Subcutaneous abdominal adipose tissue (tissue), 5 donors: ENCODE results near the gene SLC4A5.

Experiments
- H3K27ac ChIP-seq: one replicate; pipeline ENCODE4 v1.7.0; 2013; ENCODE audit warnings: low read depth, mild to moderate bottlenecking, inconsistent platforms, low read length, moderate library complexity
- H3K27me3 ChIP-seq, 5 donors: one replicate each; pipeline ENCODE4 v1.7.0; 2013; ENCODE audit warnings: low read length in 5 of 5, inconsistent platforms in 1 of 5; ENCODE audit not compliant: control insufficient read depth in 5 of 5, insufficient read depth in 4 of 5
- H3K36me3 ChIP-seq, 5 donors: one replicate each; pipeline ENCODE4 v1.7.0; 2013; ENCODE audit warnings: low read length in 5 of 5; ENCODE audit not compliant: control insufficient read depth in 5 of 5, insufficient read depth in 5 of 5
- H3K4me1 ChIP-seq, 5 donors: one replicate each; pipeline ENCODE4 v1.7.0; 2013; ENCODE audit warnings: low read length in 5 of 5, mild to moderate bottlenecking in 3 of 5, moderate library complexity in 1 of 5; ENCODE audit not compliant: control insufficient read depth in 5 of 5, insufficient read depth in 5 of 5
- H3K4me3 ChIP-seq, 5 donors: one replicate each; pipeline ENCODE4 v1.7.0; 2013; ENCODE audit warnings: low read length in 5 of 5, low read depth in 1 of 5
- H3K9ac ChIP-seq, 5 donors: one replicate each; pipeline ENCODE4 v1.7.0; 2013; ENCODE audit warnings: low read length in 5 of 5, mild to moderate bottlenecking in 4 of 5, moderate library complexity in 3 of 5
- H3K9me3 ChIP-seq, 5 donors: one replicate each; pipeline ENCODE4 v1.7.0; 2013; ENCODE audit warnings: low read length in 5 of 5; ENCODE audit not compliant: control insufficient read depth in 5 of 5
- donor health status: healthy.
- donor health status: healthy.
- donor health status: healthy.
- donor health status: healthy.
- donor health status: healthy.

SLC4A5 gene

GRCh38 chr2:74325815-74326214 lies 17.4 kb downstream of the SLC4A5 start:
- Histone ChIP-seq H3K27ac (no peak overlapping the region), H3K9me3 (no peaks in the 10 kb centered on the region), H3K4me3 (no peak overlapping the region), H3K27me3 (no peaks in the 10 kb centered on the region), H3K36me3 (peaks cover 2 to 14% (median 6%) of the 10 kb centered on the region in 5 donors), H3K4me1 (no peaks in the 10 kb centered on the region), H3K9ac (no peak overlapping the region)

- Histone ChIP-seq H3K27me3 (no peaks in the 10 kb centered on the region), H3K4me1 (no peaks in the 10 kb centered on the region), H3K4me3 (no peak overlapping the region), H3K36me3 (peaks cover 0 to 4% (median 0%) of the 10 kb centered on the region in 5 donors), H3K27ac (no peak overlapping the region), H3K9me3 (no peaks in the 10 kb centered on the region), H3K9ac (no peak overlapping the region)
Observed at GRCh38 chr2:74321737-74322136, 21.5 kb downstream of the SLC4A5 start.

GRCh38 chr2:74317701-74318100 lies 25.5 kb downstream of the SLC4A5 start:
- Histone ChIP-seq H3K4me1 (no peaks in the 10 kb centered on the region), H3K9me3 (no peaks in the 10 kb centered on the region), H3K36me3 (peaks cover 0 to 10% (median 9%) of the 10 kb centered on the region in 5 donors), H3K27me3 (no peaks in the 10 kb centered on the region), H3K4me3 (no peak overlapping the region), H3K27ac (no peak overlapping the region), H3K9ac (no peak overlapping the region)

GRCh38 chr2:74316627-74317295 lies 26.5 kb downstream of the SLC4A5 start:
- H3K4me3 ChIP-seq = no peak overlapping the region
- H3K9ac ChIP-seq = no peak overlapping the region
- H3K9me3 ChIP-seq = no peaks in the 10 kb centered on the region
- H3K36me3 ChIP-seq = peaks cover 0 to 10% (median 9%) of the 10 kb centered on the region in 5 donors
- no peaks in the 10 kb centered on the region for H3K4me1 ChIP-seq
- H3K27me3 ChIP-seq = no peaks in the 10 kb centered on the region
- H3K27ac ChIP-seq = no peak overlapping the region

GRCh38 chr2:74314107-74314506 lies 29.1 kb downstream of the SLC4A5 start:
- no peaks in the 10 kb centered on the region for H3K27me3 ChIP-seq
- H3K27ac ChIP-seq = no peak overlapping the region
- H3K4me3 ChIP-seq = no peak overlapping the region
- no peaks in the 10 kb centered on the region for H3K4me1 ChIP-seq
- no peaks in the 10 kb centered on the region for H3K9me3 ChIP-seq
- peaks cover 0 to 10% (median 8%) of the 10 kb centered on the region in 5 donors for H3K36me3 ChIP-seq
- no peak overlapping the region for H3K9ac ChIP-seq

GRCh38 chr2:74313497-74313896 lies 29.7 kb downstream of the SLC4A5 start:
- Histone ChIP-seq H3K9me3 (no peaks in the 10 kb centered on the region), H3K4me3 (no peak overlapping the region), H3K27ac (no peak overlapping the region), H3K36me3 (peaks cover 0 to 10% (median 8%) of the 10 kb centered on the region in 5 donors), H3K4me1 (no peaks in the 10 kb centered on the region), H3K27me3 (no peaks in the 10 kb centered on the region), H3K9ac (no peak overlapping the region)

- no peak overlapping the region for H3K27ac ChIP-seq
- H3K4me1 ChIP-seq = no peaks in the 10 kb centered on the region
- no peak overlapping the region for H3K4me3 ChIP-seq
- no peaks in the 10 kb centered on the region for H3K27me3 ChIP-seq
- no peaks in the 10 kb centered on the region for H3K9me3 ChIP-seq
- H3K36me3 ChIP-seq = peaks cover 0 to 10% (median 8%) of the 10 kb centered on the region in 5 donors
- no peak overlapping the region for H3K9ac ChIP-seq
Observed at GRCh38 chr2:74312913-74313312, 30.3 kb downstream of the SLC4A5 start.

- Histone ChIP-seq H3K27ac (no peak overlapping the region), H3K9ac (no peak overlapping the region), H3K27me3 (no peaks in the 10 kb centered on the region), H3K4me3 (no peak overlapping the region), H3K36me3 (peaks cover 0 to 4% (median 4%) of the 10 kb centered on the region in 5 donors), H3K4me1 (no peaks in the 10 kb centered on the region), H3K9me3 (no peaks in the 10 kb centered on the region)
Observed at GRCh38 chr2:74307720-74308119, 35.5 kb downstream of the SLC4A5 start.

- H3K36me3 ChIP-seq = peaks cover 0 to 4% (median 4%) of the 10 kb centered on the region in 5 donors
- H3K4me1 ChIP-seq = no peaks in the 10 kb centered on the region
- no peak overlapping the region for H3K4me3 ChIP-seq
- no peaks in the 10 kb centered on the region for H3K27me3 ChIP-seq
- no peak overlapping the region for H3K9ac ChIP-seq
- no peak overlapping the region for H3K27ac ChIP-seq
- no peaks in the 10 kb centered on the region for H3K9me3 ChIP-seq
Observed at GRCh38 chr2:74304332-74305148, 38.7 kb downstream of the SLC4A5 start.

- H3K4me1 ChIP-seq = no peaks in the 10 kb centered on the region
- H3K27me3 ChIP-seq = no peaks in the 10 kb centered on the region
- peaks cover 0 to 4% (median 0%) of the 10 kb centered on the region in 5 donors for H3K9me3 ChIP-seq
- H3K27ac ChIP-seq = no peak overlapping the region
- no peak overlapping the region for H3K9ac ChIP-seq
- H3K4me3 ChIP-seq = no peak overlapping the region
- peaks cover 0 to 4% (median 4%) of the 10 kb centered on the region in 5 donors for H3K36me3 ChIP-seq
Observed at GRCh38 chr2:74302865-74303264, 40.4 kb downstream of the SLC4A5 start.
